ENCODE data around the gene PACSIN1.

DNA sequence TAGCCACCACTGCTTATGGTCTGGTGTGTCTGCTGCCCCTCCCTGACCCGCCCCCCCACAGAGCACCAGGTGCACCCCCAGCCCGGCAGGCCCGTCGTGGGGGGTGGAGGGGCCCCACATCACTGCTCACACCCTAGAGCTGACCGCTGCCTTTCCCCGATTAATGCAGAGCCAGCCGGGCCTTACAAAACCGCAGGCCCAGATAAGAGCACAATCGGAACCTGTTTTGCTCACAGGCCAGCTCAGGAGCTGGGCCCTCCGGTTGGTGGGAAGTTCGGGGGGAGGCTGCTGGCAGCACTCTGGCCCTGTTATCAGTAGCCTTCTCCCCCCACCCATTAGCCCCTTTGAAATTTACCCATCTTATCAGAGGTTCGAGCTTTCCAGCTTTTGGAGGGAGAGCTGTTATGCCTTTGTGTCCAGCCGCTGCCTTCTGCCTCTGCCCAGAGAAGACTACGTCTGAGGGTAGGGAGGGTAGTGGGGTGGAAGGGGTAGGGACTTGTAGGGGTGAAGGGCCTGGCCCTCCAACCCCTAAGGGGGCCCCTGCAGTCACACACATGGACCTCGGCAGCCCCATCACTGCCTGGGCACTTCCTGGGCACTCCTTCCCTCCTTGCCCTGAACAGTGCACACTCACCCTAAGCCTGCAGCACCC lies 97.1 kb downstream of the PACSIN1 start:
- TF ChIP-seq, protein P1, sequence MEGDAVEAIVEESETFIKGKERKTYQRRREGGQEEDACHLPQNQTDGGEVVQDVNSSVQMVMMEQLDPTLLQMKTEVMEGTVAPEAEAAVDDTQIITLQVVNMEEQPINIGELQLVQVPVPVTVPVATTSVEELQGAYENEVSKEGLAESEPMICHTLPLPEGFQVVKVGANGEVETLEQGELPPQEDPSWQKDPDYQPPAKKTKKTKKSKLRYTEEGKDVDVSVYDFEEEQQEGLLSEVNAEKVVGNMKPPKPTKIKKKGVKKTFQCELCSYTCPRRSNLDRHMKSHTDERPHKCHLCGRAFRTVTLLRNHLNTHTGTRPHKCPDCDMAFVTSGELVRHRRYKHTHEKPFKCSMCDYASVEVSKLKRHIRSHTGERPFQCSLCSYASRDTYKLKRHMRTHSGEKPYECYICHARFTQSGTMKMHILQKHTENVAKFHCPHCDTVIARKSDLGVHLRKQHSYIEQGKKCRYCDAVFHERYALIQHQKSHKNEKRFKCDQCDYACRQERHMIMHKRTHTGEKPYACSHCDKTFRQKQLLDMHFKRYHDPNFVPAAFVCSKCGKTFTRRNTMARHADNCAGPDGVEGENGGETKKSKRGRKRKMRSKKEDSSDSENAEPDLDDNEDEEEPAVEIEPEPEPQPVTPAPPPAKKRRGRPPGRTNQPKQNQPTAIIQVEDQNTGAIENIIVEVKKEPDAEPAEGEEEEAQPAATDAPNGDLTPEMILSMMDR (IDR thresholded peaks at IDR 0.05; ENCODE audit: low read depth, low read length), result no peak
- no peak for TF ChIP-seq EZH2phosphoT487 (IDR thresholded peaks at IDR 0.05; ENCODE audit: low read depth)
